HUES64 (cell line): ENCODE measurements around the gene ITIH1.

Experiments
- H3K27ac ChIP-seq: 2 replicates; pipeline ENCODE4 v1.7.0; 2013; ENCODE audit warnings: low read depth, low read length, inconsistent platforms
- H3K27me3 ChIP-seq: 2 replicates; pipeline ENCODE4 v1.6.1; 2013; ENCODE audit warnings: mild to moderate bottlenecking, low read length; ENCODE audit not compliant: insufficient read depth
- H3K36me3 ChIP-seq: 2 replicates; pipeline ENCODE4 v1.6.1; 2013; ENCODE audit warnings: mild to moderate bottlenecking, low read length; ENCODE audit not compliant: insufficient read depth
- H3K4me1 ChIP-seq: 2 replicates; pipeline ENCODE4 v1.6.1; 2013; ENCODE audit warnings: mild to moderate bottlenecking, low read length, moderate library complexity; ENCODE audit not compliant: insufficient read depth
- H3K4me3 ChIP-seq: 2 replicates; pipeline ENCODE4 v1.5.1; 2013; ENCODE audit warnings: mild to moderate bottlenecking, low read length, moderate library complexity
- H3K9ac ChIP-seq: 2 replicates; pipeline ENCODE4 v1.6.1; 2013; ENCODE audit warnings: mild to moderate bottlenecking, low read depth, low read length
- H3K9me3 ChIP-seq: 2 replicates; pipeline ENCODE4 v1.6.1; 2013; ENCODE audit warnings: low read depth, low read length; ENCODE audit not compliant: insufficient read depth
- WGBS: fragments of 150-250, 120-280 bp; methylation state at CpG from one replicate; pipeline ENCODE4 v1.1.7; 2013; ENCODE audit warnings: missing lambda C conversion rate; 5-methylcytosine and 5-hydroxymethylcytosine counted together

Gene ITIH1

GRCh38 chr3:52822363-52822762 is 45.0 kb downstream of the ITIH1 start:
- Histone ChIP-seq H3K4me3 (no peak overlapping the region), H3K4me1 (peaks cover 8% of the 10 kb centered on the region; the same call in 1 of the 2 replicates), H3K27me3 (no peaks in the 10 kb centered on the region), H3K36me3 (no peaks in the 10 kb centered on the region), H3K9me3 (no peaks in the 10 kb centered on the region), H3K9ac (no peak overlapping the region), H3K27ac (no peak overlapping the region)
- 95% methylated on average over 5 of the region's 5 CpGs for WGBS

GRCh38 chr3:52824037-52824436 is 46.6 kb downstream of the ITIH1 start:
- Histone ChIP-seq H3K27me3 (no peaks in the 10 kb centered on the region), H3K9ac (no peak overlapping the region), H3K4me3 (no peak overlapping the region), H3K4me1 (peaks cover 13% of the 10 kb centered on the region; the same call in 1 of the 2 replicates), H3K9me3 (no peaks in the 10 kb centered on the region), H3K27ac (no peak overlapping the region), H3K36me3 (no peaks in the 10 kb centered on the region)
- 95% methylated on average over 10 of the region's 10 CpGs for WGBS

GRCh38 chr3:52827441-52827840 is 50.0 kb downstream of the ITIH1 start:
- no peak overlapping the region for H3K4me3 ChIP-seq
- no peaks in the 10 kb centered on the region for H3K9me3 ChIP-seq
- no peak overlapping the region for H3K9ac ChIP-seq
- H3K27ac ChIP-seq, result no peak overlapping the region
- no peaks in the 10 kb centered on the region for H3K27me3 ChIP-seq
- no peaks in the 10 kb centered on the region for H3K36me3 ChIP-seq
- WGBS, result 65% methylated on average over 9 of the region's 9 CpGs
- H3K4me1 ChIP-seq, result 0 out of 2 replicates have a peak, but pooled peaks cover 5% of the 10 kb centered on the region

GRCh38 chr3:52827866-52828376 is 50.5 kb downstream of the ITIH1 start:
- 0 out of 2 replicates have a peak, but pooled peaks cover 9% of the 10 kb centered on the region for H3K4me1 ChIP-seq

GRCh38 chr3:52829482-52829881 is 52.1 kb downstream of the ITIH1 start:
- H3K9ac ChIP-seq, result no peak overlapping the region
- no peaks in the 10 kb centered on the region for H3K36me3 ChIP-seq
- H3K27me3 ChIP-seq, result no peaks in the 10 kb centered on the region
- WGBS, result 86% methylated on average over 3 of the region's 3 CpGs
- H3K4me1 ChIP-seq, result peaks cover 13% of the 10 kb centered on the region; the same call in 1 of the 2 replicates
- no peaks in the 10 kb centered on the region for H3K9me3 ChIP-seq
- H3K4me3 ChIP-seq, result no peak overlapping the region
- no peak overlapping the region for H3K27ac ChIP-seq

More at GRCh38 chr3:52827866-52828376, 50.5 kb downstream of the ITIH1 start:
- no peak overlapping the region for H3K4me3 ChIP-seq
- H3K36me3 ChIP-seq, result no peaks in the 10 kb centered on the region
- H3K27ac ChIP-seq, result no peak overlapping the region
- no peaks in the 10 kb centered on the region for H3K27me3 ChIP-seq
- H3K9me3 ChIP-seq, result no peaks in the 10 kb centered on the region
- 75% methylated on average over 10 of the region's 10 CpGs for WGBS
- no peak overlapping the region for H3K9ac ChIP-seq

GRCh38 chr3:52829906-52830463 is 52.6 kb downstream of the ITIH1 start:
- Histone ChIP-seq H3K9me3 (no peaks in the 10 kb centered on the region), H3K27me3 (no peaks in the 10 kb centered on the region), H3K27ac (no peak overlapping the region), H3K4me1 (peaks cover 17% of the 10 kb centered on the region; the same call in 1 of the 2 replicates), H3K9ac (no peak overlapping the region), H3K4me3 (no peak overlapping the region), H3K36me3 (no peaks in the 10 kb centered on the region)
- WGBS, result 93% methylated on average over 10 of the region's 10 CpGs

- Histone ChIP-seq H3K27ac (no peak within 1 kb of the TSS), H3K9me3 (no peaks in the 10 kb centered on the region), H3K9ac (no peak within 1 kb of the TSS)
Observed at GRCh38 chr3:52830535-52831258, 53.3 kb downstream of the ITIH1 start, which contains the start of gene ITIH4. Gene ITIH4, minus strand, starts transcription at chr3:52830672. Its CDS starts 30 bp downstream, at chr3:52830642.

GRCh38 chr3:52831500-52832301 is 54.3 kb downstream of the ITIH1 start:
- Histone ChIP-seq H3K27me3 (no peaks in the 10 kb centered on the region), H3K4me1 (peaks cover 23% of the 10 kb centered on the region; the same call in 1 of the 2 replicates), H3K27ac (no peak overlapping the region), H3K4me3 (no peak overlapping the region), H3K36me3 (no peaks in the 10 kb centered on the region), H3K9me3 (no peaks in the 10 kb centered on the region), H3K9ac (no peak overlapping the region)
- WGBS, result 88% methylated on average over 21 of the region's 21 CpGs

More at GRCh38 chr3:52830535-52831258, 53.3 kb downstream of the ITIH1 start, which contains the start of gene ITIH4:
- H3K36me3 ChIP-seq, result no peaks in the 10 kb centered on the region
- no peaks in the 10 kb centered on the region for H3K27me3 ChIP-seq
- WGBS, result 87% methylated on average over 15 of the region's 16 CpGs
- H3K4me1 ChIP-seq, result peaks cover 22% of the 10 kb centered on the region; the same call in 1 of the 2 replicates
- no peak within 1 kb of the TSS for H3K4me3 ChIP-seq

GRCh38 chr3:52833202-52833601 is 55.8 kb downstream of the ITIH1 start:
- WGBS, result 91% methylated on average over 14 of the region's 14 CpGs
- no peaks in the 10 kb centered on the region for H3K36me3 ChIP-seq
- peaks cover 17% of the 10 kb centered on the region; the same call in 1 of the 2 replicates for H3K4me1 ChIP-seq
- no peaks in the 10 kb centered on the region for H3K9me3 ChIP-seq
- H3K27me3 ChIP-seq, result no peaks in the 10 kb centered on the region
- H3K9ac ChIP-seq, result no peak overlapping the region
- H3K27ac ChIP-seq, result no peak overlapping the region
- no peak overlapping the region for H3K4me3 ChIP-seq

- H3K36me3 ChIP-seq, result no peaks in the 10 kb centered on the region
- H3K4me3 ChIP-seq, result no peak within 1 kb of the TSS; the same call in 1 of the 2 replicates
- H3K4me1 ChIP-seq, result peaks cover 17% of the 10 kb centered on the region; the same call in 1 of the 2 replicates
- H3K27ac ChIP-seq, result no peak within 1 kb of the TSS
- H3K9me3 ChIP-seq, result no peaks in the 10 kb centered on the region
- no peaks in the 10 kb centered on the region for H3K27me3 ChIP-seq
- 60% methylated on average over 11 of the region's 11 CpGs for WGBS
- no peak within 1 kb of the TSS for H3K9ac ChIP-seq
Observed at GRCh38 chr3:52834871-52835501, 57.6 kb downstream of the ITIH1 start, which contains the start of gene MUSTN1. Gene MUSTN1, minus strand, starts transcription at chr3:52835019. Its CDS starts 71 bp downstream, at chr3:52834948.
